ENCODE data around the gene PARD3. TPM values are rescaled to one million over a fixed set of nuclear protein-coding genes. Genes with fewer than 3 reads are reported as not detected.
"Not testable (repeated sequence)": the region's sequence is repeated elsewhere in the genome, so short reads cannot be mapped to it uniquely, and the experiment has no call there.

The PARD3 gene
- total RNA-seq, 1 donor from 2014 or later: 0.93 TPM

DNA sequence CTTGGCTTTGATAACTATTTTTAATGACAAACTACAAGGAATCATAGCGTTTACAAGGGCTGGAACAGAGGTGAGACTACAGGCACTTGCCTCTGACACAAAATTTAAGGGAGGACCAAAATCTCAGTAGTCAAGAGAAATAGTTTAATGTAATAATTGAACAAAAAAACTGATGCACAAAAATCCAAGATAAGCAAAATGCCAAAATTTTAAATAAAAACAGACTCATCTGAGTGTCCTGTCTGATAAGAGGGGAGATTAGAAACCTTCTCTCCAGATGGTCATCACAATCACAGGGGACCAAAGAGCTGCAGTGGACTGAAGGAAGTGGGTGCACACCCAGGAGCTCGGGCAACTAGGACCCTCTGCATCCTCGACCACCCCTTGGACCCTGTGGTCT lies 70.5 kb downstream of the PARD3 start:
- intact Hi-C loops (cut with micrococcal nuclease): no loop called here

DNA sequence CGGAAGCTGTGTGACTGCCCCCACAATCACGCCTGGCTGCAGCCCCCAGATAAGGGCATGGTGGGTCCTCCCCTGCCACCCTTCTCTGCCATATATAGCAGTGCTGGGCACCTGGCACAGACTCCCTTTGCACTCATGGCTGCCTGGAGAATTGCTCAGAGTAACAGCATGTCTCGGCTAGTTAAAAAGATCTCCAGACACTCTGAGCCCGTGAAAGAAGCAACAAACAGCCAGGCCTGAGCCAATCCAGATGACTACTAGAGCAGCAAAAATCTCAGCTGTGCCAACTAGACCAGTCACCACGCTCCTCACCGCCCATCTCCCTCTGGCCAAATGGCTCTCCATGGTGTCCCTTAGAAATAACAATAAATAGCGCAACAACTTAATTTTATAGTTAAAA lies 71.3 kb downstream of the PARD3 start:
- intact Hi-C loops (cut with micrococcal nuclease): no loop called here

GRCh38 chr10:34742456-34742855 lies 72.6 kb downstream of the PARD3 start:
- intact Hi-C loops (cut with micrococcal nuclease): no loop called here

- intact Hi-C loops (cut with micrococcal nuclease): not testable (repeated sequence)
Measured at GRCh38 chr10:34741087-34741486, 74.0 kb downstream of the PARD3 start.

DNA sequence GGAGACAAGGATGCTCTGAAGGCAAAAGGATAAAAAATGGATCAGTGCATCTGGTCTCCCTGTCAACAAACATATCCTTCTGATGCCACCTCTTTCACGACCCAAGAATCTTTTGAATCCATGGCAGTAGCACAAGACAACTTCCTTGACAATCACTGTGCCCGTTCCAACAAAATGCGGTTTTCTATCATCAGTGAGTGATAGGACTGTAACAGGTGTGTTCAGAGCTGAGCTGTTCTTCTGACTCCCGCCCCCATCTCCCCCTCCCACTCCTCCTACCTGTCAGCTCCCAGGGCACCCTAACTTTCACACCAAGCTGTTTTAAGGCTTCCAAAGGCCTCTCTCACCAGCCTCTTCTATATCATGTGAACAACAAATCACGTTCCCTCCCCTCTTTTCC lies 74.8 kb downstream of the PARD3 start:
- intact Hi-C loops (cut with micrococcal nuclease): no loop called here

DNA sequence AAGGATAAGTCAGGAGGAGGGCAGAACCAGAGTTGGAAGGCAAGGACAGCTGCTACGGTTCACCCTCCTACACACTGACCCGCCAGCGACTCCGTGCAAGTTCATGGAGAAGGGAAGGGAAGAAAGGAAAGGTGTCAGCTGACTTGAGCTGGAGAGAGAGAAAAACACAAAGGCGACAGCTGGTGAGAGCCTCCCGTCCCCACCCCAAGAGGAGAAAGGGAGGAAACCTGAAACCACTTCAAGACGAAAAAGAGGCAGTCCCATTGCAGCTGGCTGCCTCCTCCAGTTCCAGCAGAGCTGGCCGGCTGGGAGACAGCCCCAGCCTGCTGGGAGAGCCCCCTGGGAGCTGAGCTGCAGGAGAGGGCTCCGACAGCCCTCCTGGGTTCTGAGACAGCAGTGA lies 75.2 kb downstream of the PARD3 start:
- intact Hi-C loops (cut with micrococcal nuclease): no loop called here

GRCh38 chr10:34737772-34738169 lies 77.3 kb downstream of the PARD3 start:
- intact Hi-C loops (cut with micrococcal nuclease): no loop called here

DNA sequence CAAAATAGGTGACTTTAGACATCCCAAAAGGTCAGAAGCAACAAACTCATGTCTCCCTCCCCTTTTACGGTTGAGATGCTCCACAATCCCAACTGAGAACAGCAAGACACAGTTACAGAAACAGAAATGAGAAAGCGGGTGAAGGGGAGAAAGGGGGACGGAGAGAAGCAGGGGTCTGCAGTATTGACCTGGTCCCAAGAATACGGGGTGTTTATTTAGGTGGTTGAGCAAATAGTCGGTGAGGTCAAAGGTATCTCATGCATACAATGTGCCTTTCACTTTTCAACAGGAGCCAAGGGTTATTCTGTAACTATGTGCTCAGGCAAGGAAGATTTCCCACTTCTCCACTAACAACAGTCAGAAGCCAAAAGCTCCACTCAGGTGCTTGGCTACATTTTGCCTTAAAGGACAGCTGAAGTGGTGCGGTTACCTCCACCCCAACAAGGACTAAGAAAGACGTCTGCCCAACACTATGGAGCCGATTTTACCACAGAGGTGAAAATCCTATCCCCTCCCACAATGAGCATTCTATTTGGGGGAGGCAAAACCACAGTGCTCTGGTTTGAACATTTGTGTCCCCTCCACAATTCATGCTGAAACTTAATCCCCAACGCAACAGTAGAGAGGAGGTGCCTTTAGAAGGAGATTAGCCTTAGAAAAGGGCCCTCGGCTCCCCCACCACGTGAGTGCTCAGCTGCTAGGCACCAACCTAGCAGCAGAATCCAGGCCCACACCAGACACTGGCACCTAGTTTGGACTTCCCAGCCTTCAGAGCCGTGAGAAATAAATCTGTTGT lies 77.9 kb downstream of the PARD3 start:
- intact Hi-C loops (cut with micrococcal nuclease): no loop called here

DNA sequence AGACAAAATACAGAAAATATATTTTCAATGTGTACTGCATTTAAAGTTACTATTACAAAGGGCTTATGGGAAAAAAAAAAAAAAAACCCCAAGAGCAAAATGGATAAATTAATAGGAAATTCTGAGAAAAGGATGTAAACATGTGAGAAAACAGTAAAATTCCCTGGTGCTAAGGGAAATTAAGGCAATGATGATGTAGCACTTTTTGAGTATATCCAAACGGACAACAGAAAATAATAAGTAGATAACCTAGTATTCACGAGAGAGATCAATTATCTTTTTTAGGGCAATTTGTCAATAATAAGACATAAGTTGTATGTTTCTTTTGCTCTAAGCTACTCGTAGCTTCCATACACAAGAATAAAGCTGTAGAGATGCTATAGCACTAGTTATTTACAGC lies 80.2 kb downstream of the PARD3 start:
- intact Hi-C loops (cut with micrococcal nuclease): no loop called here

- intact Hi-C loops (cut with micrococcal nuclease): no loop called here
Measured at GRCh38 chr10:34732926-34733325, 82.2 kb downstream of the PARD3 start.

DNA sequence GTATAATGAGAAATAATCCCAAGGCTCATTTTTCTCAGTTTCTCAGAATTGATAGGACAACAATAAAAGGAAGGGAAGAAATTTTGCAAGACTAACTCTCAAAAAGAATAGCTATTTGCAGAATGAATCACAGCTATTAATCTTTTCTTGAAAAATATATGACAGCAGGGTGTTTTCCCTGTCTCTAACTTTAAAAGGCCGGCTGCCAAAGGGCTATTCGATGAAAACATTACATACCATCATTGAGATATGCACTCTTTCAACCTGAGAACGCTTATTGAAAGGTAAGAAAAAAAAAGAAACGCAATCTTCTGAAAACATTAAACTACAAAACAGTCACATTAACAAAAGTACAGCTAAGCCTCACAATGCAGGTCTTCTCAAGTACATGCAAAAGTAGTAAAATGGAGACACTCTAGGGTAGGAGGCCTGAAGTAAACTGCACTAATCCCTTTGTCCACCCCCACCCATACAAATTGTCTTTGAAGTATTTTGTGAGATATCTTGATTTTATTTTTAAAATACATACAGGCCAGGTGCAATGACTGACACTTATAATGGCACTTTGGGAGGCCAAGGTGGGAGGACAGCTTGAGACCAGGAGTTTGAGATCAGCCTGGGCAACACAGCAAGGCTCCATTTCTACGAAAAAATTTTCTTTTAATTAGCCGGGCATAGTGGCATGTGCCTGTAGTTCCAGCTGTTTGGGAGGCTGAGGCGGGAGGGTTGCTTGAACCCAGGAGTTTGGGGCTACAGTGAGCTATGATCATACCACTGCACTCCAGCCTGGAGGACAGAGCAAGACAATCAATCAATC lies 83.0 kb downstream of the PARD3 start:
- intact Hi-C loops (cut with micrococcal nuclease): no loop called here

- intact Hi-C loops (cut with micrococcal nuclease): no loop called here
Measured at GRCh38 chr10:34731213-34731612, 83.9 kb downstream of the PARD3 start.

DNA sequence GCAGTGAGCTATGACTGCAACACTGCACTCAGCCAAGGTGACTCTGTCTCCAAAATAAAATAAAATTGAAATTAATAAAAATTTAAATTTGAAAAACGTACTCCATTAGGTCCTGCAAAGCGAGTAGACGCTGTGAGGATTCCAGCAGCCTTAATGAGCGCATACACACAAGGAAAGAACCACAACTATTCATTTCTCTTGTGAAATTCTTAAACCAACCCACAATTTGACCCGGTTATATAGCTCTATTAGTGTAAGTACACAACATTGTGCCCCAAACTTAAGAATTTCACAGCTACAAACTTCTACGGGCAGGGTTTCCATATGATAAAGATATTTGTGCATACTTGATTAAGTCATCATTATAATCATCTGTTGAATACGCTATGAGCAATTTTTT lies 84.4 kb downstream of the PARD3 start:
- intact Hi-C loops (cut with micrococcal nuclease): no loop called here

DNA sequence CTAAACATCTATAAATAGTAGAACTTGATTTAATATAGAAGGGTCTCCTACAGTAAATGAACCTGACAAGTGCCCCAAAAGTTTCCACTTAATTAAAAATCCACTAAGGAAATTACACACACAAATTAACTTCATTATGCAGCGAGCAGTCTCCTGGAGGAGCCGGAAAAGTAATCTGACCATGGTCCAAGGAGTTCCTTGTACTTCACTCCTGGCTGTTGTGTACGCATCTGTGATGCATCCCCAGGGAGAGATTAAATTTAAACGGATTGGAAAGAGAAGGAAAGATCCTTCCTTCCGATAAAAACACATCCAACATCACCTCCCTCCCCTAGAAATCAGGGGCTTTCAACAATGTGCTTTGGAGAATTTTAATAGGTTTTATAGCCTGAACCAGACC lies 85.5 kb downstream of the PARD3 start:
- intact Hi-C loops (cut with micrococcal nuclease): no loop called here

GRCh38 chr10:34728361-34728760 lies 86.7 kb downstream of the PARD3 start:
- intact Hi-C loops (cut with micrococcal nuclease): no loop called here

GRCh38 chr10:34727595-34728033 lies 87.5 kb downstream of the PARD3 start:
- intact Hi-C loops (cut with micrococcal nuclease): no loop called here

GRCh38 chr10:34726862-34727261 lies 88.2 kb downstream of the PARD3 start:
- intact Hi-C loops (cut with micrococcal nuclease): no loop called here

DNA sequence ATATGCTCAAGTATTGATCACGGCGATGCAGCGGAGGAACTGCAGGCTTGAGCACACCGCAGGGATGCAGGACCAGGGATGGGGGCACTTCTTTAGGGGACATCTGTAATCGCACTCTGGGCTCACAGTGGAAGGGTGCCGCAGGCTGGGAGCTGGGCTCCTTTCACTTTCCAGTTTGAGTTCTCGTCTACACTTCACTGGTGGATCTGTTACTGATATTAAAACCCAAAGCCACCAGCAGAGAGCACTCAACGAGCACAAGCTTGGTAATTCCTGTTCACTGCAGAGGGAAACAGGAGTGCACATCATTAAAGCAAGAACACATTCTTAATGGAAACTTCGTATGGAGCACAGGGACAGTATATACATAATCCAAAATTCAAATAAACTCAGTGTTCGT lies 91.3 kb downstream of the PARD3 start:
- intact Hi-C loops (cut with micrococcal nuclease): no loop called here

- intact Hi-C loops (cut with micrococcal nuclease): no loop called here
Measured at GRCh38 chr10:34722404-34722803, 92.7 kb downstream of the PARD3 start.

- intact Hi-C loops (cut with micrococcal nuclease): no loop called here
Measured at GRCh38 chr10:34721208-34721840, 93.8 kb downstream of the PARD3 start.

DNA sequence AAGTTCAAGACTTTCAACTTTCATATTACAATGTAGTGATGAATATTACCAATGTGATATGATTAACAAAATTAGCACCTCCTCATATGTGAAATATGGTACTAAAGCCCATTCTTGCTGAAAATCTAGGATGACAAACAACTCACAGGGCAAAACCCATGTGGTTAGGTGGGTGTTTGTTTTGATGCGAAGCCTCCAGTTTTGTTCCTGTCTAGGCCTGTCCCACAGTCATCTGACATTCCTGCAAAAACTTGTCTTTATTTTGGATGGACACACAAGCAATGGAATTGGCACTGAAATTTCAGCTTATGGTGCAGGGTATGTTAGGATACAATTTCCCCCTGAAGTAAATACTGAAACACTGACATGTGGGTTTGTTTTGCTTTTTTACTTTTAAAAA lies 95.3 kb downstream of the PARD3 start:
- intact Hi-C loops (cut with micrococcal nuclease): no loop called here

DNA sequence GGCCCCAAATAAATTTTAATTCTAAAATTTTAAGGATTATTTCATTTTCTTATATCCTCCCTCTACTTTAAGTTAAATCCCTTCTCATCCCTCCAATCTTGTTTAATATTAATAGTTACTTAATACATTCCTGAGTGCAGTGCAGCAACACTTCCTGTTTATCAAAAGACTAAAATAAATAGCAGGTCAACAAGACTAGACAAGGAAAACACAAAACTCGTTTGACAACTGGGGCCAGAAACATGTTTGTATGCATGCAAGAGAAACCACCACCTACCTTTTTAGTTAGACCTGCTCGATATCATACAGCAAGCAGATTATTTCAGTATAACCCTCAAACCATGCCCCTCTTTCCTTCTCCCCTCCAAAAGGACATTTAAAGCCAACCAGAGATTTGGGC lies 95.8 kb downstream of the PARD3 start:
- intact Hi-C loops (cut with micrococcal nuclease): no loop called here
